GM21619 (cell line): ENCODE data around the gene SLCO1B3.
"Not testable (repeated sequence)": the region's sequence is repeated elsewhere in the genome, so short reads cannot be mapped to it uniquely, and the experiment has no call there.

Experiments
- ATAC-seq: cut with Tn5 transposase; IDR thresholded peaks from one replicate; pipeline ENCODE4 v1.9.1; 2021; ENCODE audit not compliant: unreplicated experiment

SLCO1B3 gene, protein sequence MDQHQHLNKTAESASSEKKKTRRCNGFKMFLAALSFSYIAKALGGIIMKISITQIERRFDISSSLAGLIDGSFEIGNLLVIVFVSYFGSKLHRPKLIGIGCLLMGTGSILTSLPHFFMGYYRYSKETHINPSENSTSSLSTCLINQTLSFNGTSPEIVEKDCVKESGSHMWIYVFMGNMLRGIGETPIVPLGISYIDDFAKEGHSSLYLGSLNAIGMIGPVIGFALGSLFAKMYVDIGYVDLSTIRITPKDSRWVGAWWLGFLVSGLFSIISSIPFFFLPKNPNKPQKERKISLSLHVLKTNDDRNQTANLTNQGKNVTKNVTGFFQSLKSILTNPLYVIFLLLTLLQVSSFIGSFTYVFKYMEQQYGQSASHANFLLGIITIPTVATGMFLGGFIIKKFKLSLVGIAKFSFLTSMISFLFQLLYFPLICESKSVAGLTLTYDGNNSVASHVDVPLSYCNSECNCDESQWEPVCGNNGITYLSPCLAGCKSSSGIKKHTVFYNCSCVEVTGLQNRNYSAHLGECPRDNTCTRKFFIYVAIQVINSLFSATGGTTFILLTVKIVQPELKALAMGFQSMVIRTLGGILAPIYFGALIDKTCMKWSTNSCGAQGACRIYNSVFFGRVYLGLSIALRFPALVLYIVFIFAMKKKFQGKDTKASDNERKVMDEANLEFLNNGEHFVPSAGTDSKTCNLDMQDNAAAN

DNA sequence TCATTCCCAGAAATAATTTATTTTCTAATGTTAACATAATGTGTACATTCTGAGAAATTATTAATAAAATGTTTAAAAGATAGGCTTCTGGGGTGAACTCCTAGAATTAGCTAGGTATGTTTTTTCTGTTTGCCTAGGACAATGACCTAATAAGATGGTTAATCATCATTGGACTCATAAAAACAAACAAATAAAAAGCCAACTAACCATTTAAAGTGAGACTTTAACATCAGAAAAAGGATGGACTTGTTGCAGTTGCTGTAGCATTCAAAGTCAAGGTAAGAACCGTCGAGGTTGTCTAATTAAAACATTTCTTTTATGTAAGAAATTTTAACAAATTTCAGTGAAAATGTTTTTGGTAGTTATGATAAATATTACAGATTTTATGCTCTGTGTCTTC, at the start of gene SLCO1B3:
TSS of gene SLCO1B3 (plus strand) at position 219 of the 400 bp plus-strand sequence. CDS start 5,034 bp downstream, outside the sequence.
- no peak for ATAC-seq

DNA sequence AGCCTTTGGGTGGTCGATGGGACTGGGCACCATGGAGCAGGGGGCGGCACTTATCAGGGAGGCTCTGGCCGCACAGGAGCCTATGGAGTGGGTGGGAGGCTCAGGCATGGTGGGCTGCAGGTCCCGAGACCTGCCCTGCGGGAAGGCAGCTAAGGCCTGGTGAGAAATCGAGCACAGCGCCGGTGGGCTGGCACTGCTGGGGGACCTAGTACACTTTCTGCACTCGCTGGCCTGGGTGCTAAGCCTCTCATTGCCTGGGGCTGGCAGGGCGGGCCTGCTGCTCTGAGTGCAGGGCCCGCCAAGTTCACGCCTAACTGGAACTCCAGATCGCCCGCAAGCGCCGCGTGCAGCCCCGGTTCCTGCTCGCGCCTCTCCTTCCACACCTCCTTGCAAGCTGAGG, 33.1 kb upstream of the SLCO1B3 start:
- no peak for ATAC-seq

DNA sequence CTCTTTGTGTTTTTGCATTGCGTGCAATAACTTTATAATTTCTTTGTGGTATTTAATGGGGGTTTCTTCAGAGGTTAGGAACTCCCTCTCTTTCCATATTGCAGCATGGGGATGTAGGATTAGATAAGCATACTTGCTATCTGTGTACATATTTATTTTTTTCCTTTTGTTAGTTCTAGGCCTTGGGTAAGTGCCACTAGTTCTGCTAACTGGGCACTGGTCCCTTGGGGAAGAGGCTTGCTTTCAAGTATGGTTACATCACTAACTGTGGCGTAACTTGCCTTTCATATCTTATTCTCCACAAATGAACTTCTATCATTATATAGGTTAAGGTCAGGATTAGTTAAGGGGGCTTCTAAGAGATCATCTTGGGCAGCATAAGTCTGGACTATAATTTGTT, 31.5 kb upstream of the SLCO1B3 start:
- ATAC-seq, result no peak

DNA sequence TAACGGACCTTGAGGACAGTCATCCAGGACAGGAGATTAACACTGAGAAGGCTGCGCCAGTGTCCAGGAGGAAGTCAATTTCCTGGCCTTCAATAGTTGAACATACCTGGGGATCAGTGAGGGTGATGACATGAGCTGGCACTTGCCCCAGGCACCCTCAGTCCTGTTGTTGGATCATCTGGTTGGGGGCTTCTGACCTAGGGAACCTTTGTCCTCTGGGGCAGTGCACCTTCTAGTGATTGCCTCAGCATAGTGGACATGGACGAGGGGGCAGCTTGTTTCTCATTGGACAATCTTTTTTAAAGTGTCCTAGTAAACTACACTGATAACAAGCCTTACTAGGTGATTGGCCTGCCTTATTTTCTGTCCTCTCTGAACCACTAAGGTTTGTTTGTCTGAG, 30.5 kb upstream of the SLCO1B3 start:
- ATAC-seq, result not testable (repeated sequence)

DNA sequence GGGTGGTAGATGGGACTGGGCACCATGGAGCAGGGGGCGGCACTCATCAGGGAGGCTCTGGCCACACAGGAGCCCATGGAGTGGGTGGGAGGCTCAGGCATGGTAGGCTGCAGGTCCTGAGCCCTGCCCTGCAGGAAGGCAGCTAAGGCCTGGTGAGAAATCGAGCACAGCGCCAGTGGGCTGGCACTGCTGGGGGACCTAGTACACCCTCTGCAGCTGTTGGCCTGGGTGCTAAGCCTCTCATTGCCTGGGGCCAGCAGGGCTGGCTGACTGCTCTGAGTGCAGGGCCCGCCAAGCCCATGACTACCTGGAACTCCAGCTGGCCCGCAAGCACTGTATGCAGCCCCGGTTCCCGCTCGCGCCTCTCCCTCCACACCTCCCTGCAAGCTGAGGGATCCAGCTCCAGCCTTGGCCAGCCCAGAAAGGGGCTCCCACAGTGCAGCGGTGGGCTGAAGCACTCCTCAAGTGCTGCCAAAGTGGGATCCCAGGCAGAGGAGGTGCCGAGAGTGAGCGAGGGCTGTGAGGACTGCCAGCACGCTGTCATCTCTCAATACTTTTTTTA, 26.6 kb upstream of the SLCO1B3 start:
- ATAC-seq, result not testable (repeated sequence)

DNA sequence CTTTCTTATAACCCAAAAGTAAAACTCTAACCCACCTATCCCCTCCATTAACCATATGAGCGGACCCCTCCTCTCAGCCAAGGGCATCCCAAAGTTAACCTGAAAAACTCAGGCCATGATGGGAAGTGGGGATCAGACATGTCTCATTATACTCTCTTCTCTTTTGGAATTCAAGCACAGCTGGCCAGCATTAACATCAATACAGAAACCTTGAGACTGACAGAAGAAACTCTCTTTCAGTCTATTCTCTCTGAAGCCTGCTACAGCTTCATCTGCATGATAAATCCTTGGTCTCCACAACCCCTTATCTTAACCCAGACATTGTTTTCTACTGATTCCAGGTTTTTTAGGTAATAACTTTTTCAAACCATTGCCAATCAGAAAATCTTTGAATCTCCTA, 17.5 kb upstream of the SLCO1B3 start:
- no peak for ATAC-seq

DNA sequence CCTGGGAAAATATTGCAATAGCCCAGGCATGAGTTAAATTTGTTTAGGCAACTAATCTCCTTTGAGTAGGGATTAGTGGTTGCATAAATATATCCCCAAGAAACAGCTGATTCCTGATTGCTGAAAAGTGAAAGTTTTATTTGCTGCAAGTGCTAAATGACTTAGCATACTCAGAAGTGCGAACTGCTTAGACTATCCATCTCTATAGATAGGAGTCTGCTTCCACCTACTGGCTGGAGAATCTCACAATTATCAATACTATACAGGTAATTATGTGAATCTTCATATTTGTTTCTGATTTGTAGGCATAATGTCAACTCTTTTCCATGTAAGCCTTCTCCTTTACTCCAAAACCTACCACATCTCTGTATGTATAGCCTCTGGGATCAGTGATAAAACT, 12.0 kb upstream of the SLCO1B3 start:
- ATAC-seq, result no peak

DNA sequence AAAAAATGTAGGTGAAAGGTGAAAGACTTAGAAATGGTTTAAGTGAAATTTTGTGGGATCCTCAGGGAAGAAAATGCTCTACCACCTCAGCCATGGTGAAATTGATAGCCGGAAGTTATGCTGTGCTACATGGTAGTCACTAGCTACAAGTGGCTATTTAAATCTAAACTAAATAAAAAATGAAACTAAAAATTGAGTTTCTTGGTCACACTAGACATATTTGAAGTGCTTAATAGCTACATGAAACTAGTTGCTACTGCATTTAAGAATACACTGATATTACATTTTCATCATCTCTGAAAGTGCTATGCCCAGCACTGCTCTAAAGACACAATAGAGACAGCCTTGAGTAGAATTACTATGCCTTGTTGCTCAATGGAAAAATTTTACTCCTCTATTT, 10.3 kb upstream of the SLCO1B3 start:
- no peak for ATAC-seq

DNA sequence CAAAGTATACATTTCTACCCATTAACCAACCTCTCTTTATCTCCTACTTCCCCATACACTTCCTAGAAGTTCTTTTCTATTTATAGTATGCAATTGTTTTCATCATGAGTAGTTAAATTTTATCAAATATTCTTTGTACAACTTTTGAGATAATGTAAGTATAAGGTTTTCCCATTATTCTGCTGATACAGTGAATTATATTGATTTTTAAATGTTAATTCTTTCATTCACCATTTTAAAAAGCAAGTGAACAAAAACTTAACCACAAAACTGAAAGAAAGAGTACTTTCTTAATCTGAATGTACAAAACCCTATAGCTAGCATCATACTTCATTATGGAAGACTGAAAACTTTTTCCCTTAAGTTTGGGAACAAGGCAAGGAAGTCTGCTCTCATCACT, 9.5 kb upstream of the SLCO1B3 start:
- no peak for ATAC-seq

DNA sequence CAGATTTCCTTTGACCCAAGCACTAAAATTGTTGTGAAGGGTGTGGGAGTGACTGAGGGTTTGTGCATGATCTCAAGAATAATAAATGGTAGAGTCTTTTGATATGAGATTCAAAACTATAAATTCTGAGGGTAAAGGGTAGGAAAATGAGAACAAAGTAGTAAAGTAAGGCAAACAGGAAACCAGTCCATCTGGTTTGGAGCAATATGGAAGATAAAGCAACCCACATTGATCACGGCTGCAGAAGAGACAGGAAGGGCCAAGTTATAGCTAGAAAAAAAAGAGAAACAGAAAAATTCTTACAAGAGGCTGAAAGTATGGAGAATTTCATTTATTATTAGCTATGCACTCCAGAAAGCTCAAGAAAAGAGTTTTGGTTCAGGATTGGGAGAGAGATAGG, 4.6 kb upstream of the SLCO1B3 start:
- no peak for ATAC-seq

DNA sequence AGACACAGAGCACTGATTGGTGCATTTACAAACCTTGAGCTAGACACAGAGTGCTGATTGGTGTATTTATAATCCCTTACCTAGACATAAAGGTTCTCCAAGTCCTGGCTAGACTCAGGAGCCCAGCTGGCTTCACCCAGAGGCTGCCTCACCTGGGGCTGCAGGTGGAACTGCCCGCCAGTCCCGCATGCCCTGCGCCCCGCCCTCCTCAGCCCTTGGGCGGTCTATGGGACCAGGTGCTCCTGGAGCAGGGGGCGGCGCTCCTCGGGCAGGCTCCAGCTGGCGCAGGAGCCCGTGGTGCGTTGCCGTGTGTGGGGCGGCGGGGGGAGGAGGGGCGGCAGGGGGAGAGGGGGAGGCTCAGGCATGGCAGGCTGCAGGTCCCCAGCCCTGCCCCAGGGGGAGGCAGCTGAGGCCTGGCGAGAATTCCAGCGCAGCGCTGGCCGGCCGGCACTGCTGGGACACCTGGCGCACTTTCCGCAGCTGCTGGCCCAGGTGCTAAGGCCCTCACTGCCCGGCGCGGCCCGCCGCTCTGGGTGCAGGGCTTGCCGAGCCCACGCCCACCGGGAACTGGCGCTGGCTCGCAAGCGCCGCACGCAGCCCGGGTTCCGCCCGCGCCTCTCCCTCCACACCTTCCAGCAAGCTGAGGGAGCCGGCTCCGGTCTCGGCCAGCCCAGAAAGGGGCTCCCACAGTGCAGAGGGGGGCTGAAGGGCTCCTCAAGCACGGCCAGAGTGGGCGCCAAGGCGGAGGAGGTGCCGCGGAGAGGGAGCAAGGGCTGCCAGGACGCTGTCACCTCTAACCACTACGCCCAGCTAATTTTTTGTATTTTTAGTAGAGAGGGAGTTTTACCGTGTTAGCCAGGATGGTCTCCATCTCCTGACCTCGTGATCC, 3.1 kb upstream of the SLCO1B3 start:
- no peak for ATAC-seq

DNA sequence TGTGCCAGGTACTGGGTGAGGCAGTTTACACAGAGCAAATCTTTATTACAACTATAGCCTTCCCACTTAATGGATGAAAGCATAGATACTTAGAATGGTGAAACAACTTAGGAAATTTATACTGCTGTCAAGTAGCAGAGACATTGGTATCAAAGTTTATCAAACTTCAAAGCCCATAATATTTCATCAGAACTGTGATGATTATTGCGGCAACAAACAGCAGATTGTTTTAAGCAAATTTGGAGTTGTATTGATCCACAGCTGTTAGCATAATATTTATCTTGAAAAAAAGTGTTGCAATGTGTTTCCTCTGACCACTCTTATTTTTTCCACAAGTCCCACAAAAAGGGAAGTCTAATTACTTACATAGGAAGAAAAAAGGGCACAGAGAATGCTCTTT, 2.0 kb upstream of the SLCO1B3 start:
- ATAC-seq, result no peak

DNA sequence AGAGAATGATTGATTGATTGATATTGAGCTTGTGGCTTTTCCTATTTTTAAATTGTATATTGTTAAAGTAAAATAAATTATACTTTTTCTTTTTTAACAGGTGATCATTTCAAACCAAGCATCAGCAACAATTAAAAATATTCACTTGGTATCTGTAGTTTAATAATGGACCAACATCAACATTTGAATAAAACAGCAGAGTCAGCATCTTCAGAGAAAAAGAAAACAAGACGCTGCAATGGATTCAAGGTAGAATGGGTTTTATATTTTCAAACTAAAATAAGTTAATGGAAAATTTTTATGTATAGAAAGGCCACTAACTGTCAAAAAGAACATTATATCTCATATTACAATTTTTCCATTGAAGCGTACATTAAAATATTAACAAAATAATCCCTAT, 5.1 kb downstream of the SLCO1B3 start:
- ATAC-seq, result no peak

DNA sequence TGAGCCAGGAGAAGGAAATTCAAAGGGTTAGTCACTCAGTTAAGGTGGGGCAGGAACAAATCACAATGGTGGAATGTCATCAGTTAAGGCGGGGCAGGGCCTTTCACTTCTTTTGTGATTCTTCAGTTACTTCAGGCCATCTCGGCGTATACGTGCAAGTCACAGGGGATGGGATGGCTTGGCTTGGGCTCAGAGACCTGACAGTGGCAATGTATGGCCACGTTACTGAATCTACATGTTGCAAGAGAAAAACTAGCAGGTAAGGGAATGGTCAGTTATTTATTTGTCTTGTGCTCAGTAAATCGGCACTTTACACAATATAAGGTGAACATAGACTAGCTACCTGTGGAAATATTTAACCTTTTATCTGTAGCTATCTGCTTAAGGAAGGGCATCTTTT, 11.9 kb downstream of the SLCO1B3 start:
- no peak for ATAC-seq

DNA sequence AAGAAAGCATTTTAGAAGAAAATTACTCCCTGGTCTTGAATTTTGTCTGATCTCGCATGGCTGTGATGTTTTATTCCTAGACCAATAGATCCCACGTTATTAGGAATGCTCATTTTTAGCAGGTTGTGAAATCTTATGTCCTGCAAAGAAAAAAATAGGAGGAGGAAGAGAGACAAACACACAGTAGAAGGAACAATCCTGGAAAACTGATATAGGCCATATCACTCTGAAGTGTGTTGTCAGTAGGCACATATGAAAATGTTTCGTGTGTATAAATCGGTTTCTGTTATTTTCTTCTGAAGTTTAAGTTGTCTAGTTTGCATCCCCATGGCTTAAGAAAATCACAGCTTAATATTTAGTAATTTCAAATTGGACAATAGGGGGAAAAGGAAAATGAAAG, 12.4 kb downstream of the SLCO1B3 start:
- no peak for ATAC-seq

DNA sequence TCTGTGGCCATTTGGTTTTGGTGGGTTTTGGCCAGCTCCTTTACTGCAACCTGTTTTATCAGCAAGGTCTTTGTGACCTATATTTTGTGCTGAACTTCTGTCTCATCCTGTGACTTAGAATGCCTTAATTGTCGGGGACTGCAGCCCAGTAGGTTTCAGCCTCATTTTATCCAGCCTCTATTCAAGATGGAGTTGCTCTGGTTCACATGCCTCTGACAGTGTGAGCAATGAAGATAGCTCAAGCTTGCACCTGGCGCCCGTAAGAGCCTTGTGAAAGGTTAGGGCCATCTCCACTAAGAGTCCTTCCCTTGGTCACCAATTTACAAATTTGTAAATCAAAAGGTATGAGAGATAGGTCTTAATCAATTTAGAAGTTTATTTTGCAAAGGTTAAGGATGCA, 19.4 kb downstream of the SLCO1B3 start:
- ATAC-seq, result no peak

DNA sequence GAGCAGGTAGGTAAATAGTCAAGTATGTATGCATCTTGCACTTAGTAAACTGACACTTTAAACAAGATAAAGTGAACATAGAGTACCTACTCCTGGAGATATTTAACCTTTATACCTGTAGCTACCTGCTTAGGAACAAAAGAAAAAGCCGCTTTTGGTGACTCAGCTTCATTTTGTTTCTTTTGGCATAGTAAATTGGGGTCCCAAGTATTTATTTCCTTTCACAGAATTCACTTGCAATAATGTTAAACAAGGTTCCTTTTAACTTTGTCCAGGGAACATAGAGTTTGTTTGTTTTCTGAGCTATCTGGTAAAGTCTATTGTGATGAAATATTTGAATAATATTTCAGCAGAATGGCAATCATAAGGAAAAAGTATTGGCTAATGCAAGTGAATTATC, 20.0 kb downstream of the SLCO1B3 start:
- ATAC-seq, result no peak

DNA sequence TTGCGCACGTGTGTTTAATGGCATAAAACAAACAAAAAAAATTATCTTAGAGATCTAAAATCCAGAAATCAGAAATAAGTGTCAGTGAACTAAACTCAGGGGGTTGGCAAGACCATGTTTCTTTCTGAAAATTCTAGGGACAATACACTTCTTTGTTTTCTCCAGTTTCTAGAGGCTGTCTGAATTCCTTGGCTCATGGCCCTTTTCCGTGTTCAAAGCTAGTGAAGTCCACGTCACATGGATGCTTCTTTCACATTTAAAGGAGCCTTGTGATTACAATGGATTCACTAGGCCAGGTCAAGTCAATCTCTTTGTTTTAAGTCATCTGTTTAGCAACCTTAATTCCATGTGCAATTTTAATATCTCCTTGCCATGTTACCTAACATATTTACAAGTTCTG, 22.4 kb downstream of the SLCO1B3 start:
- ATAC-seq, result no peak

DNA sequence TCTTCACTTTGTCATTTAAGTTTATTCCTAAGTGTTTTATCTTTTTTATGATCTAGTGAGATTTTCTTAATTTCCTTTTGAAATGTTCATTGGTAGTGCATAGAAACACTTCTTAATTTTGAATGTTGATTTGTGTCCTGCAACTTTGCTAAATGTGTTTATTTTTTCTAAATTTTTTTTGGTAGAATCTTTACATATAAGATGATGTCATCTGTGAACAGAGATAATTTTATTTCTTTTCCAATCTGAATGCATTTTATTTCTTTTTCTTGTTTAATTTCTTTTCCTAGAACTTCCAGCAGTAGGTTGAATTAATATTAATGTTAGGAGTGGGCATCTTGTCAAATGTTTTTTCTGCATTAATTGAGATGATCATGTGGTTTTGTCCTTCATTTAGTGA, 42.1 kb downstream of the SLCO1B3 start:
- no peak for ATAC-seq

DNA sequence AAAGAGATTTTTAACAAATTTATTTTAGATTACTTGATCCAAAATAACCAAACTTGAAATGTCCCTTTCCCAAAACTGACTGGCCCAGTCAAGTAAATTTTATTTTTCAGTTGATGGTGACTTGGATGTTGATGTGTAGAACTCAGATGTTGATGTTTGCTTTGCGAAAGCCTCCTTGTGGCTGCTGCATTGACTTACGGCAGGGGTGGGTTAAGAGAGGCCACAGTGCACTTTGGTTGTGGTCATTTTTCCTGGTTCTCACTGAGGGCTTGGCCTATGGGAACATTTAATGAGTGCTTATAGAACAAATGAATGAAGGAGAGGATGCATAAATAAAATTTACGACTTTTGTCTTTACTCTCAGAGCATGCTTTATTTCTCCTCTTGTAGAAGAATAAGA, 52.6 kb downstream of the SLCO1B3 start:
- ATAC-seq, result no peak

DNA sequence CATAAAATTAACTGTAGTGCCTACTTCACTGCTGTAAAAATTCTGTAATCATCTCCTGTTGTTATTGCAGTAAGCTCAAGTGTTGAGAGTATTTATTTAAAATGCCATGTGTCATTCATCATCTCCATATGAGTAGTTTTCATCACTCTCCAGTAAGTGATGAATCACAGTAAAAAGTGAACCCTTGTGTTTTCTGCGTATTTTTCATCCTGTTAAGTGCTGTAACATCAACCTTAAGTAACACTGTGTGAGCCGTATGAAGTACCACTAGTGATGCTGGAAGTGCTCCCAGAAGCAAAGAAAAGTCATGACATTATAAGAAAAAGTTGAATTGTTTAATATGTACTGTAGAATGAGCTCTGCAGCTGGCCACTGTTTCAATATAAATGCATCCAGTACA, 55.4 kb downstream of the SLCO1B3 start:
- ATAC-seq, result no peak
